Naive thymus-derived CD8-positive, alpha-beta T cell (primary cell): ENCODE measurements around the gene MTARC1. TPM values are rescaled to one million over a fixed set of nuclear protein-coding genes. Genes with fewer than 3 reads are reported as not detected.

Experiments used
- ATAC-seq, 2 donors: fragments of 150-1000 bp; cut with Tn5 transposase in 1 of 2; sonication (Bioruptor Pico), chemical (Tn5 transposase) in 1 of 2; 1 replicate in 1 of 2; 2 replicates in 1 of 2; pipeline ENCODE4 v1.10.0; 2021; ENCODE audit warnings: mild to moderate bottlenecking in 2 of 2, moderate library complexity in 2 of 2
- POLR2A ChIA-PET: fragments of 350-600 bp; sonication (Branson Sonifier 250); formaldehyde crosslinking; loops from one replicate; lab custom pipeline; 2021; ENCODE audit warnings: antibody characterized with exemption; lab: Charles Lee
- DNase-seq, 10 donors: peaks; one replicate each; pipeline versions ENCODE4 v3.0.0 to v3.0.0-alpha.2; 2020 to 2022
- H3K27ac Mint-ChIP-seq, 10 donors: one replicate each; pipeline ENCODE4 v1.8.0; 2020 to 2022; ENCODE audit warnings: mild to moderate bottlenecking in 10 of 10, mixed read lengths in 10 of 10, moderate library complexity in 4 of 10, inconsistent platforms in 1 of 10
- H3K27me3 Mint-ChIP-seq, 5 donors: one replicate each; pipeline ENCODE4 v1.8.0; 2021 to 2022; ENCODE audit warnings: mixed read lengths in 5 of 5
- H3K36me3 Mint-ChIP-seq, 3 donors: one replicate each; pipeline ENCODE4 v1.8.0; 2020 to 2022; ENCODE audit warnings: mixed read lengths in 3 of 3, mild to moderate bottlenecking in 2 of 3, inconsistent platforms in 1 of 3
- H3K4me1 Mint-ChIP-seq, 4 donors: one replicate each; pipeline ENCODE4 v1.8.0; 2021 to 2022; ENCODE audit warnings: mixed read lengths in 4 of 4
- H3K4me3 Mint-ChIP-seq, 10 donors: one replicate each; pipeline ENCODE4 v1.8.0; 2020 to 2022; ENCODE audit warnings: mild to moderate bottlenecking in 10 of 10, mixed read lengths in 10 of 10, moderate library complexity in 6 of 10, inconsistent platforms in 1 of 10
- H3K9me3 Mint-ChIP-seq, 9 donors: one replicate each; pipeline ENCODE4 v1.8.0; 2020 to 2022; ENCODE audit warnings: mixed read lengths in 9 of 9, mild to moderate bottlenecking in 3 of 9, inconsistent platforms in 1 of 9, moderate library complexity in 1 of 9
- polyA plus RNA-seq, 3 donors: library from polyadenylated mRNA; unstranded; fragments of 300-500 nt; fragmentation: Illumina TruSeq; gene quantifications; one replicate each; pipeline ENCODE4 v1.2.3, GENCODE V29; 2021
- total RNA-seq, 8 experiments: library from RNA in 2 of 8; stranded (reverse) in 2 of 8; gene quantifications; one replicate each; pipeline ENCODE4 v1.2.3 and lab custom pipeline; 2021 to 2026

Gene MTARC1
- total RNA-seq (not detected), polyA plus RNA-seq (under 1 TPM in 1 of 3 donors, not detected in 2; 0.59 TPM), total RNA-seq (lab: John Stamatoyannopoulos, UW) (0 to 0.49 (median 0.04) reads per million in 6 experiments)

DNA sequence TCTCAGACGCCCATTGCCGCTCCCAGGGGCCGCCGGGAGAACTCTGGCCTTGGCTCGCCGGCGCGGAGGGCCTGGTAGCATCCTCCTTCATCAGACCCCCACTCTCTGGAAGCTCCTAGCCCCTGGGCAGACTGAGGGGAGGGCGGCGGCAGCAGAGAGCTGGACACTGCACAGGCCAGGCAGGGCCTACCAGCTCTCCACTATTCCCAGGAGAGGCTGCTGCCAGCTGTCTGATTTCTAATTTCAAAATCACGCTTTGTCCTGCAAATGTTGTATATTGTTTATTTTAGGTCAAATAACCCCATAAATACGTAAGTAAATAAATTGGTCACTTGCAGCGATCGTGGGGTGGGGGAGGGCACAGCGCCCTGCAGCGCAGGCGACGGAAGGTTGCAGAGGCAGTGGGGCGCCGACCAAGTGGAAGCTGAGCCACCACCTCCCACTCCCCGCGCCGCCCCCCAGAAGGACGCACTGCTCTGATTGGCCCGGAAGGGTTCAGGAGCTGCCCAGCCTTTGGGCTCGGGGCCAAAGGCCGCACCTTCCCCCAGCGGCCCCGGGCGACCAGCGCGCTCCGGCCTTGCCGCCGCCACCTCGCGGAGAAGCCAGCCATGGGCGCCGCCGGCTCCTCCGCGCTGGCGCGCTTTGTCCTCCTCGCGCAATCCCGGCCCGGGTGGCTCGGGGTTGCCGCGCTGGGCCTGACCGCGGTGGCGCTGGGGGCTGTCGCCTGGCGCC, at the start of gene MTARC1:
MTARC1 (plus strand) TSS at position 577 of the 732 bp plus-strand sequence; CDS start at position 609, 32 bp downstream.
- Mint-ChIP-seq H3K36me3 (no peaks in the 10 kb centered on the region), H3K4me1 (peaks cover 0 to 6% (median 1%) of the 10 kb centered on the region in 4 donors), H3K27ac (peak within 1 kb of the TSS in 1 of 10 donors; percentile 2), H3K9me3 (no peaks in the 10 kb centered on the region), H3K4me3 (peak within 1 kb of the TSS in 5 of 10 donors; percentile 14 to 67 (median 26)), H3K27me3 (peaks cover 25 to 48% (median 45%) of the 10 kb centered on the region in 5 donors)
- POLR2A ChIA-PET = no interaction called here
- DNase-seq (no peak), ATAC-seq (peak in 1 of 2 donors; percentile 33)

DNA sequence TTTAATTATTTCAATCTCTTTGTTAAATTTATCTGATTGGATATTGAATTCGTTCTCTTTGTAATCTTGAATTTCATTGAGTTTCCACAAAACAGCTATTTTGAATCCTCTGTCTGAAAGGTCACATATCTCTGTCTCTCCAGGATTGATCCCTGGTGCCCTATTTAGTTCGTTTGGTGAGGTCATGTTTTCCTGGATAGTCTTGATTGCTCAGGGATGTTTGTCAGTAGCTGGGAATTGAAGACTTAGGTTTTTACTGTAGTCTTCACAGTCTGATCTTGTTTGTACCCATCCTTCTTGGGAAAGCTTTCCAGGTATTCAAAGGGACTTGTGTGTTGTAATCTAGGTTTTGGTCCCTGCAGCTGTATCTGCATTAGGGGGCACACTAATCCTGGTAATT, 45.4 kb upstream of the MTARC1 start:
- DNase-seq = no peak
- Mint-ChIP-seq H3K4me3 (no peak overlapping the region), H3K27me3 (peaks cover 16 to 44% (median 30%) of the 10 kb centered on the region in 5 donors), H3K36me3 (no peaks in the 10 kb centered on the region), H3K9me3 (no peaks in the 10 kb centered on the region), H3K4me1 (no peaks in the 10 kb centered on the region), H3K27ac (no peak overlapping the region)
- POLR2A ChIA-PET = no interaction called here
- no peak for ATAC-seq

DNA sequence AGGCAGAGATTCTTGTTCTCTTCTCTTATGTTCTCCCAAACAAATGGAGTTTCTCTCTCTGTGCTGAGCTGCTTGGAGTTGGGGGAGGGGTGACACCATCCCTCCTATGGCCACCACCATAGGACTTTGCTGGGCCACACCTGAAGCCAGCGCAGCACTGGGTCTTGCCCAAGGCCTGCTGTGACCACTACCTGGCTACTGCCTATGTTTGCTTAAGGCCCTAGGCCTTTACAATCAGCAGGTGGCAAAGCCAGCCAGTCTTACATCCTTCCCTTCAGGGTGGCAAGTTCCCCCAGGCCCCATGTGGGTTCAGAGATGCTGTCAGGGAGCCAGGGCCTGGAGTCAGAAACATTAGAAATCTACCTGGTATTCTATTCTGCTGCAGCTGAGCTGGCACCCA, 44.9 kb upstream of the MTARC1 start:
- H3K27me3 Mint-ChIP-seq = peaks cover 20 to 48% (median 31%) of the 10 kb centered on the region in 5 donors
- no peak overlapping the region for H3K4me3 Mint-ChIP-seq
- H3K27ac Mint-ChIP-seq = no peak overlapping the region
- no peak for ATAC-seq
- DNase-seq = no peak
- no peaks in the 10 kb centered on the region for H3K9me3 Mint-ChIP-seq
- no peaks in the 10 kb centered on the region for H3K4me1 Mint-ChIP-seq
- POLR2A ChIA-PET = no interaction called here
- H3K36me3 Mint-ChIP-seq = no peaks in the 10 kb centered on the region

DNA sequence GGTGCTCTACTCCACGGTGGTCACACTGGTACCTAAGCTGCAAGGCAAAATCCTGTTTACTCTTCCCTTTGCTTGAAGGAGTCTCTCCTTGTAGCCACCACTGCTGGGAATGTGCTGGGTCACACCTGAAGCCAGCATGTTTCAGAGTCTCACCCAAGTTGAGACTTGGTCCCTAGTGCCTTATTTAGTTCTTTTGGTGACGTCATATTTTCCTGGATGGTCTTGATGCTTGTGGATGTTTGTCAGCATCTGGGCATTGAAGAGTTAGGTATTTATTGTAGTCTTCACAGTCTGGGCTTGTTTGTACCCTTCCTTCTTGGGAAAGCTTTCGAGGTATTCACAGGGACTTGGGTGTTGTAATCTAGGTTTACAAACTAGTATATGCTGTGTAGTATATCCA, 44.2 kb upstream of the MTARC1 start:
- POLR2A ChIA-PET = no interaction called here
- peaks cover 0 to 2% (median 0%) of the 10 kb centered on the region in 4 donors for H3K4me1 Mint-ChIP-seq
- no peak overlapping the region for H3K4me3 Mint-ChIP-seq
- H3K27me3 Mint-ChIP-seq = peaks cover 20 to 55% (median 37%) of the 10 kb centered on the region in 5 donors
- DNase-seq = no peak
- no peak for ATAC-seq
- H3K9me3 Mint-ChIP-seq = no peaks in the 10 kb centered on the region
- H3K27ac Mint-ChIP-seq = no peak overlapping the region
- H3K36me3 Mint-ChIP-seq = no peaks in the 10 kb centered on the region

DNA sequence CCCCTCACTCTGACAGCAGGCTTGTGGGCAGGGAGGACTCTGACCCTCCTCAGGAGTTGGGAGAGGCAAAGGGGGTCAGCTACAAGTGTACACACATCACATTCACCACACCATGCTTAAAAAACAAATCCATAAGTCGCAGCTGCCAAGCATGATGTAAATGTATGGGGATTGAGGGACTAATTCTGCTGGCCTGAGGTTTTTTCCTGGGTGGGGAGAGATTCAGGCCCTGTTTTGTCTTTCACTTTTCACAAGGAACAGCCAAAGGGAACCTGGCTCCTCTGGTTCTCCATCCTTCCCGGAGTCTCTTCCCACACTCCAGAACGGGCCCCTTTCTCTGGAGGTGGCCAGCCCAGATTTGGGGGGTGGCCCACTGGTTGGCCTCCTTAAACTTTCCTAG, 39.9 kb upstream of the MTARC1 start:
- Mint-ChIP-seq H3K27ac (no peak overlapping the region), H3K36me3 (peaks cover 0 to 3% (median 0%) of the 10 kb centered on the region in 3 donors), H3K4me1 (peaks cover 2 to 14% (median 9%) of the 10 kb centered on the region in 4 donors), H3K27me3 (peaks cover 28 to 79% (median 60%) of the 10 kb centered on the region in 5 donors), H3K4me3 (peak overlapping the region in 1 of 10 donors; percentile 58), H3K9me3 (no peaks in the 10 kb centered on the region)
- ATAC-seq (no peak), DNase-seq (no peak)
- POLR2A ChIA-PET = no interaction called here

DNA sequence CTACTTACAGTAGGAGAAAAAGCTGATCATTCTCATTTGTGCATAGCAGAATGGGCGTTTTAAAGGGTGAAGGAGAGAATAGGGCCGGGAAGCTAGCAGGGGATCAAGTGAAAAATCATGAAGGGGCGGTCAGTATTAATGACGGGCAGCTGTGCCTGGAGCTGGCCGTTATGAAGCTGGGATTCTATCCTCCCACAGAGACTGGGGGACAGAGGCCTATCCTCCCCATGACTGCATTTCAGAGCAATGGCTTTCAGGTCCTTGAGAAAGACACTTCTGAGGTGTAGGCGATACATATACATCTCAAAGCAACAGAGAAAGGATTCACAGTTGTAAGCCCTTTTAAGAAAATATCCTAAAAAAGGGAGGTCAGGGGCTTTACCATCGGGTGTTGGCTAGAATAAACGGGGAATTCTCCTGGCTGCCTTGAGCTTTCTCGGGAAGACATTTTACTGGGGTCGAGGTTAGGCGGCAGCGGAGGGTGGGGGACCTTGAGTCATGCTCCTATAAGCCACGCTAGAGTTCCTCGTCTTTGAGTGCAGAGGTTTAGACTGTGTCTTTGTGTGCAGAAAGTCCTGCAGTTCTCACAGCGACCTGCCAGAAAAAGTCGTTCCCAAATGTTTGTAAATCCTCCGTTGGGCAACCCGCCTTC, 39.1 kb upstream of the MTARC1 start:
- POLR2A ChIA-PET = interaction anchor here (0.6 kb wide), 1 partner anchor 930 kb away, joined by 3 read pairs; no protein-coding TSS in a partner anchor
- Mint-ChIP-seq H3K4me1 (peaks cover 2 to 14% (median 9%) of the 10 kb centered on the region in 4 donors), H3K27ac (peak overlapping the region in 1 of 10 donors; percentile 27), H3K27me3 (peaks cover 27 to 79% (median 66%) of the 10 kb centered on the region in 5 donors), H3K4me3 (peak overlapping the region in 9 of 10 donors; percentile 33 to 68 (median 58)), H3K9me3 (no peaks in the 10 kb centered on the region), H3K36me3 (peaks cover 0 to 3% (median 0%) of the 10 kb centered on the region in 3 donors)
- DNase-seq = no peak
- no peak for ATAC-seq

DNA sequence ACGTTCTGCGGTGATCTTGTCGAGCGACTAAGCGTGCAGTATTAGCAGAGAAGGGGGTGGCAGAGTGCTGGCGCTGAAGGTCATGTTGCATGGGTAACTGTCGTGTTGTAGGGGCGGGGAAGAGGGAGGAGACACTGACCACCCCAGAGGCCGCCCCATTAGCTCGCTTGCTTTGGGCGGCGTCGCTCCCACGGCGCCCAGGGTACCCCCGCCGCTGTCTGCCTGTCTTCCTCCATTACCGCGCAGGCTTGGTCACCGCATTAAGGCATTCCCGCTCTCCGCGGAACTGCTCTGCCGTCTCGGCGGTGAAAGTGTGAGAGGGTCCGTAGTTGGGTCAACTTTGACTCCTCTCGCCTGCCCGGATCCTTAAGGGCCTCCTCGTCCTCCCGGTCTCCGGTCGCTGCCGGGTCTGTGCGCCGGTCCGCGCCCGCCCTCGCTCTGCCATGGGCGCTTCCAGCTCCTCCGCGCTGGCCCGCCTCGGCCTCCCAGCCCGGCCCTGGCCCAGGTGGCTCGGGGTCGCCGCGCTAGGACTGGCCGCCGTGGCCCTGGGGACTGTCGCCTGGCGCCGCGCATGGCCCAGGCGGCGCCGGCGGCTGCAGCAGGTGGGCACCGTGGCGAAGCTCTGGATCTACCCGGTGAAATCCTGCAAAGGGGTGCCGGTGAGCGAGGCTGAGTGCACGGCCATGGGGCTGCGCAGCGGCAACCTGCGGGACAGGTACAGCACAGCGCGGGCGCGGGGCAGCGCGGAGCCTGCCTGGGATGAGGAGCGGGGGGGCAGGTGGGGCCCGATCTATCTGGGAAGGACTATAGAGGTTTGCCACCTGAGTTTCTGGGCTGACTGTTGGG, 38.4 kb upstream of the MTARC1 start, which contains the start of gene MTARC2:
MTARC2 (plus strand) TSS at position 234 of the 846 bp plus-strand sequence; CDS start at position 444, 210 bp downstream.
- DNase-seq (no peak), ATAC-seq (peak; percentile 46 to 68)
- Mint-ChIP-seq H3K9me3 (no peaks in the 10 kb centered on the region), H3K4me1 (peaks cover 2 to 14% (median 9%) of the 10 kb centered on the region in 4 donors), H3K4me3 (peak within 1 kb of the TSS; percentile 33 to 74 (median 65)), H3K27me3 (peaks cover 28 to 76% (median 68%) of the 10 kb centered on the region in 5 donors), H3K36me3 (peaks cover 0 to 3% (median 0%) of the 10 kb centered on the region in 3 donors), H3K27ac (peak within 1 kb of the TSS in 1 of 10 donors; percentile 27)
- POLR2A ChIA-PET = interaction anchor here (0.6 kb wide), 1 partner anchor 930 kb away, joined by 3 read pairs; no protein-coding TSS in a partner anchor

DNA sequence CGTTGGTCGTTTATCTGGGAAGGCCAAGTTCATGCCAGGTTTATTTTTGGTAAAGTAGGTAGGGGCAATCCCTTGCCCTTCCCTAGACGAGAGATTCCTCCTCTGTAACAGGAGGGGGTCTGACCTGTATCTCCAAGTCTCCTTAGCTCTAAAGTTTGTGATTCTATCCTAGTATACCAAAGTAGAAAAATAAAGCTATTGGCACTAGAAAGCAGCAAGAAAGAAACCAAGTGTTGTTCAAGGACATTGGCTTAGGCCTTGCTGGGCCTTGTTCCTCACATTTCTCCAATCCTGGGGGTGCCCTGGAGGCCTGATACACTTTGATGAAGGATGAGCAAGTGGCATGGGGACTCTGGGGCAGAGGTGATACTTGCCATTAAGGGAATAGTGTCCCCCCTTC, 37.8 kb upstream of the MTARC1 start:
- ATAC-seq (no peak), DNase-seq (no peak)
- Mint-ChIP-seq H3K27me3 (peaks cover 28 to 72% (median 66%) of the 10 kb centered on the region in 5 donors), H3K36me3 (peaks cover 0 to 3% (median 0%) of the 10 kb centered on the region in 3 donors), H3K27ac (no peak overlapping the region), H3K4me3 (peak overlapping the region; percentile 22 to 74 (median 62)), H3K4me1 (peaks cover 2 to 14% (median 9%) of the 10 kb centered on the region in 4 donors), H3K9me3 (no peaks in the 10 kb centered on the region)
- POLR2A ChIA-PET = no interaction called here

DNA sequence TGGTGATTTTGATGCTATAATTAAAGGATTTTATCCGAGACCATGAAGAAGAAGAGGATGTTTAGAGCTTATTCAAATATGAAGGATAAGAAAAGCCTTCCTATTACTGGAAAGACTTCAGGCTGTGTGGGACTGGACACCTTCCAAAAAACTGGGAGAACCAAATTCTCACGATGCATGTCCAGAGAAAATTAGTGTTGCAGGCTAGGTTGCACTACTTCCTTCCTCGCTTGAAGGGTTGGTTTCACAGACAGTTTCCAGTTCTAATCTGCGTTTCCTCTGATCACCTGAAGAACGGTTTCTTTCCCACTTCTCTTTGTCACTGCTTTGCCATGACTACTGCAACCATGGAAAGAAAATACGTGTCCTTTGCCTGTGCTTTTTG, 36.6 kb upstream of the MTARC1 start:
- DNase-seq (no peak), ATAC-seq (no peak)
- H3K36me3 Mint-ChIP-seq = peaks cover 0 to 3% (median 0%) of the 10 kb centered on the region in 3 donors
- peaks cover 24 to 76% (median 60%) of the 10 kb centered on the region in 5 donors for H3K27me3 Mint-ChIP-seq
- H3K27ac Mint-ChIP-seq = no peak overlapping the region
- H3K4me1 Mint-ChIP-seq = peaks cover 2 to 14% (median 9%) of the 10 kb centered on the region in 4 donors
- POLR2A ChIA-PET = no interaction called here
- no peaks in the 10 kb centered on the region for H3K9me3 Mint-ChIP-seq
- H3K4me3 Mint-ChIP-seq = no peak overlapping the region

DNA sequence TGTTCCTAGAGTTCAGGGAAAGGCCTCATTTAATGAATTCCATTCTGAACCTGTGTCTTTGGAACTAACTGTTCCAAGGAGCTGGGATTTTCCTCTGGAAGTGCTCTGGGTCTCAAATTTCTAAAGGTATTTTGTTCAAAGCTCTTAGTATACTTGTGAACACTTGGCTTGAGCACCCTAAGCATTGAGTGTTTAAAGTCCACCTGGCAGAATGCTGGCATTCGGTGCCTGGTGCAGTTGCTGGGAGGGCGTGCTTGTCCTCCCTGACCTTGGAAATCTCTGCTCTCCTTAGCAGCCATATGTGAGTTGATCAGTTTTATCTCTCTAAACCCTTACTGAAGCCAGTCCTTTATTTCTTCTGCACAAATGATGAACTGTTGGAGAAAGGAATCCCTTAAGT, 35.6 kb upstream of the MTARC1 start:
- Mint-ChIP-seq H3K9me3 (no peaks in the 10 kb centered on the region), H3K27me3 (peaks cover 26 to 77% (median 55%) of the 10 kb centered on the region in 5 donors), H3K4me1 (peaks cover 2 to 14% (median 9%) of the 10 kb centered on the region in 4 donors), H3K36me3 (peaks cover 0 to 3% (median 0%) of the 10 kb centered on the region in 3 donors), H3K27ac (no peak overlapping the region), H3K4me3 (no peak overlapping the region)
- DNase-seq (no peak), ATAC-seq (no peak)
- POLR2A ChIA-PET = no interaction called here

DNA sequence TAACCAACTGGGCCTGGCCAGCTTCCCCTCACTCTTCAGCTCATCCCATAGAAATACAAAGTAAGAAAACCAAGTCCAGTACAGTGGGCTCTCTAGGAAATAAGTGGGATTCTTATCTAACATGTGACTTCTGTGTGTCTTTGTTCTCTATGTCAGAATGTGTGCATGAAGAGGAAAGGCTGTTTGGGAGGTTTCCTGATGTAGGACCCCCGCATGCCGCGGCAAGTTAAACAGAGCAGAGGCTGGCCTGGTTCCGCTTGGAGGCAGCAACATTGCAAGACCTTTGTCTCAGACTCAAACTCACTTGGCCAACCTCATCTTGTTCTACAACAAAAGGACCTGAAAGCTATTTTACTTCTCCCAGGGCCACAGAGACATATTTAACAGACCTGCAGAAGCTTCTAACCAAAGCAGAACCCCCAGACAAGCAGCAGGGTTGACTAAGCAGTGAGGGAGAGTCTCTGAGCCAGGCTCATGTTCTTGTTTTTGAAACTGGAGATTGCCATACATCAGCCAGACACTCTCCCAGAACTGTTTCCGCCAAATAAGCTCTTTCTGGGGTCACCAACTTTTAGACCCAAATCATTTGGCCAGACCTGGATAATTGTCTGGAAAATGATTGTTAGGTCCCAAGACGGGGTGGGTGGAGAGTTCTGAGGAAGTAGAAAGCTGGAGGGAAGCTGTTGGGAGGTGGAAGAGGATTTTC, 32.3 kb upstream of the MTARC1 start:
- H3K36me3 Mint-ChIP-seq = peaks cover 0 to 3% (median 0%) of the 10 kb centered on the region in 3 donors

More for the DNA sequence above, 32.3 kb upstream of the MTARC1 start:
- DNase-seq = no peak
- peaks cover 19 to 68% (median 43%) of the 10 kb centered on the region in 5 donors for H3K27me3 Mint-ChIP-seq
- H3K4me3 Mint-ChIP-seq = no peak overlapping the region
- H3K27ac Mint-ChIP-seq = no peak overlapping the region
- H3K4me1 Mint-ChIP-seq = no peaks in the 10 kb centered on the region
- no peaks in the 10 kb centered on the region for H3K9me3 Mint-ChIP-seq
- POLR2A ChIA-PET = no interaction called here
- ATAC-seq = no peak
